Measurements from ENCODE around the gene UROS. TPM values are rescaled to one million over a fixed set of nuclear protein-coding genes. Genes with fewer than 3 reads are reported as not detected.
A peak's percentile ranks its signal among the peaks of the same experiment; 100 is the strongest.

Gene UROS
- total RNA-seq (2014; rRNA removed; shearing (Covaris generic)) (75.2 and 83.1 TPM in 2 replicates), polyA plus RNA-seq (2016; fragmentation: Nextera tagmentation; extraction: Ambion mirVana) (87.8 and 92.2 TPM in 2 replicates)

GRCh38 chr10:125822878-125823662 lies at the start of gene UROS, which contains the start of gene BCCIP:
TSS of gene UROS (minus strand) at chr10:125823258. CDS start at chr10:125816499, 6,759 bp downstream.
TSS of gene BCCIP (plus strand) at chr10:125823546. CDS start at chr10:125823558, 12 bp downstream.
- no peaks in the 10 kb centered on the region for H3K27me3 ChIP-seq (replicated peaks; ENCODE audit: insufficient read depth)
- H3K79me2 ChIP-seq (ENCODE audit: insufficient read depth) = peaks cover 52% of the 10 kb centered on the region
- H3K36me3 ChIP-seq (ENCODE audit: low read depth) = peaks cover 12% of the 10 kb centered on the region
- no peaks in the 10 kb centered on the region for H3F3A ChIP-seq (ENCODE audit: insufficient read depth)
- H3K9me3 ChIP-seq (ENCODE audit: low read depth) = no peaks in the 10 kb centered on the region
- peak; percentile 96 for DNase-seq
- H3K9ac ChIP-seq = peak within 1 kb of the TSS; percentile 88
- H3K27ac ChIP-seq = peak within 1 kb of the TSS; percentile 83
- H2AFZ ChIP-seq = peak within 1 kb of the TSS; percentile 92
- TF ChIP-seq EZH2phosphoT487 (IDR thresholded peaks at IDR 0.05; ENCODE audit: insufficient read depth, low read depth) (no peak), EZH2 (IDR thresholded peaks at IDR 0.05; ENCODE audit: insufficient read depth, poor library complexity, severe bottlenecking) (no peak)
- H4K20me1 ChIP-seq (ENCODE audit: insufficient read depth) = no peaks in the 10 kb centered on the region; the same call in 1 of the 2 replicates
- peaks cover 21% of the 10 kb centered on the region for H3K4me1 ChIP-seq (ENCODE audit: insufficient read depth)
- peak within 1 kb of the TSS; percentile 90 for H3K4me2 ChIP-seq (ENCODE audit: unreplicated experiment)
- WGBS, 2 experiments (ENCODE audit: low coverage in 1 of 2, low lambda C conversion rate in 2 of 2, missing lambda C conversion rate in 2 of 2) = 1% methylated on average over 65 to 74 of the region's 74 CpGs
- in situ Hi-C loops (cut with MboI) = no loop called here
- H3K4me3 ChIP-seq = peak within 1 kb of the TSS; percentile 87
- no peaks in the 10 kb centered on the region for H3K9me2 ChIP-seq (ENCODE audit: insufficient read depth)

GRCh38 chr10:125871338-125871737 lies 48.3 kb upstream of the UROS start:
- Histone ChIP-seq H3K27me3 (replicated peaks; ENCODE audit: insufficient read depth) (no peaks in the 10 kb centered on the region), H3K9me3 (ENCODE audit: low read depth) (no peaks in the 10 kb centered on the region), H4K20me1 (ENCODE audit: insufficient read depth) (no peaks in the 10 kb centered on the region), H3K36me3 (ENCODE audit: low read depth) (peaks cover 4% of the 10 kb centered on the region), H3K9ac (no peak overlapping the region), H3K4me2 (ENCODE audit: unreplicated experiment) (no peak overlapping the region), H2AFZ (no peak overlapping the region), H3K9me2 (ENCODE audit: insufficient read depth) (no peaks in the 10 kb centered on the region), H3K79me2 (ENCODE audit: insufficient read depth) (0 out of 2 replicates have a peak, but pooled peaks cover 15% of the 10 kb centered on the region), H3F3A (ENCODE audit: insufficient read depth) (no peaks in the 10 kb centered on the region), H3K4me3 (no peak overlapping the region), H3K4me1 (ENCODE audit: insufficient read depth) (no peaks in the 10 kb centered on the region), H3K27ac (no peak overlapping the region)
- DNase-seq = no peak
- 93 to 97% methylated on average over 4 of the region's 4 CpGs for WGBS, 2 experiments (ENCODE audit: low coverage in 1 of 2, low lambda C conversion rate in 2 of 2, missing lambda C conversion rate in 2 of 2)
- in situ Hi-C loops (cut with MboI) = no loop called here
- TF ChIP-seq EZH2phosphoT487 (IDR thresholded peaks at IDR 0.05; ENCODE audit: insufficient read depth, low read depth) = no peak
- no peak for TF ChIP-seq EZH2 (IDR thresholded peaks at IDR 0.05; ENCODE audit: insufficient read depth, poor library complexity, severe bottlenecking)

GRCh38 chr10:125868372-125868975 lies 45.4 kb upstream of the UROS start:
- in situ Hi-C loops (cut with MboI) = no loop called here
- Histone ChIP-seq H3K27ac (no peak overlapping the region), H3K9me2 (ENCODE audit: insufficient read depth) (no peaks in the 10 kb centered on the region), H3K27me3 (replicated peaks; ENCODE audit: insufficient read depth) (no peaks in the 10 kb centered on the region), H4K20me1 (ENCODE audit: insufficient read depth) (no peaks in the 10 kb centered on the region), H3K9me3 (ENCODE audit: low read depth) (no peaks in the 10 kb centered on the region), H3K4me2 (ENCODE audit: unreplicated experiment) (no peak overlapping the region), H2AFZ (no peak overlapping the region), H3K9ac (no peak overlapping the region), H3F3A (ENCODE audit: insufficient read depth) (no peaks in the 10 kb centered on the region), H3K4me1 (ENCODE audit: insufficient read depth) (no peaks in the 10 kb centered on the region), H3K36me3 (ENCODE audit: low read depth) (peaks cover 7% of the 10 kb centered on the region; the same call in 1 of the 2 replicates), H3K4me3 (no peak overlapping the region), H3K79me2 (ENCODE audit: insufficient read depth) (0 out of 2 replicates have a peak, but pooled peaks cover 4% of the 10 kb centered on the region)
- peak; percentile 63 for DNase-seq
- TF ChIP-seq EZH2 (IDR thresholded peaks at IDR 0.05; ENCODE audit: insufficient read depth, poor library complexity, severe bottlenecking) (no peak), EZH2phosphoT487 (IDR thresholded peaks at IDR 0.05; ENCODE audit: insufficient read depth, low read depth) (no peak)
- WGBS, 2 experiments (ENCODE audit: low coverage in 1 of 2, low lambda C conversion rate in 2 of 2, missing lambda C conversion rate in 2 of 2) = 70 to 71% methylated on average over 7 of the region's 7 CpGs

- Histone ChIP-seq H3K9me3 (ENCODE audit: low read depth) (no peaks in the 10 kb centered on the region), H3K79me2 (ENCODE audit: insufficient read depth) (0 out of 2 replicates have a peak, but pooled peaks cover 4% of the 10 kb centered on the region), H4K20me1 (ENCODE audit: insufficient read depth) (no peaks in the 10 kb centered on the region), H2AFZ (no peak overlapping the region), H3K36me3 (ENCODE audit: low read depth) (peaks cover 7% of the 10 kb centered on the region; the same call in 1 of the 2 replicates), H3K4me2 (ENCODE audit: unreplicated experiment) (no peak overlapping the region), H3F3A (ENCODE audit: insufficient read depth) (no peaks in the 10 kb centered on the region), H3K4me1 (ENCODE audit: insufficient read depth) (no peaks in the 10 kb centered on the region), H3K27ac (no peak overlapping the region), H3K9ac (no peak overlapping the region), H3K4me3 (no peak overlapping the region), H3K27me3 (replicated peaks; ENCODE audit: insufficient read depth) (no peaks in the 10 kb centered on the region), H3K9me2 (ENCODE audit: insufficient read depth) (no peaks in the 10 kb centered on the region)
- DNase-seq = no peak
- TF ChIP-seq EZH2phosphoT487 (IDR thresholded peaks at IDR 0.05; ENCODE audit: insufficient read depth, low read depth) = no peak
- no peak for TF ChIP-seq EZH2 (IDR thresholded peaks at IDR 0.05; ENCODE audit: insufficient read depth, poor library complexity, severe bottlenecking)
- WGBS, 2 experiments (ENCODE audit: low coverage in 1 of 2, low lambda C conversion rate in 2 of 2, missing lambda C conversion rate in 2 of 2) = 94 to 99% methylated on average over 7 of the region's 7 CpGs
- in situ Hi-C loops (cut with MboI) = no loop called here
Measured at GRCh38 chr10:125866421-125867029, 43.5 kb upstream of the UROS start.
